HL-60/S4 treated with retinoic acid at 250 ng/mL for 4 days and 3 days (cell line): ENCODE data around the gene DNAAF8.
"Not testable (repeated sequence)": the region's sequence is repeated elsewhere in the genome, so short reads cannot be mapped to it uniquely, and the experiment has no call there.

Experiments
- in situ Hi-C: fragments of 300-500 bp; cut with MboI; formaldehyde crosslinking; loops from 2 replicates; pipeline ENCODE4 v1.7.0; 2022; ENCODE audit warnings: low sequenced_read_pairs

DNAAF8 gene

DNA sequence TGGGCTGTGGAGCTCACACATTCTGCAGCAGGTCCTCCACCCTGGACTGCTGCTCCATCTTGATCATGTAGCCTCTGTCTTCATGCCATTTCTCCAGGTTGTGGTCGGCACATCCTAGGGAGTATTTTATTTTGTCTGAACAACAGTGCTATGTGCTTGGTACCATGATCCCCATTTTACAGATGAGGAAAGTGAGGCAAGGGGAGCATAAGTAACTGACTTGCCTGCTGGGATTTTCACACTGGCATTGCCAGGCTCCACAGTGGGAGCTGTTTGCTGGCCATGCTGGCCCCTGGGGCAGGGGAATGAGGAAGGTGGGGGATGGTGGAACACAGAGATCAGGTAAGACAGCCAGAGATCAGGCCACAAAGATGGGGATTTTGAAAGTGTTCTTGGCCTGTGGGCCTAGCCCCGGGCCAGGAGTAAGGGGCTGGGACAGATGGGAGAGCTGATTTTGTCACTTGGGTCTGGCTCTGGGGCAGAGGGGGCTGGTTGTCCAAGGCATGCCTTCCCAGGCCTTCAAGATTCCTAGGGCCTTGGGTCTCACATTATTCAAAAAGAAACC, 41.9 kb downstream of the DNAAF8 start:
- in situ Hi-C loops, result no loop called here

GRCh38 chr16:4777339-4778049, 43.2 kb downstream of the DNAAF8 start:
- in situ Hi-C loops, result no loop called here

- in situ Hi-C loops, result no loop called here
Observed at GRCh38 chr16:4778050-4778392, 43.7 kb downstream of the DNAAF8 start.

DNA sequence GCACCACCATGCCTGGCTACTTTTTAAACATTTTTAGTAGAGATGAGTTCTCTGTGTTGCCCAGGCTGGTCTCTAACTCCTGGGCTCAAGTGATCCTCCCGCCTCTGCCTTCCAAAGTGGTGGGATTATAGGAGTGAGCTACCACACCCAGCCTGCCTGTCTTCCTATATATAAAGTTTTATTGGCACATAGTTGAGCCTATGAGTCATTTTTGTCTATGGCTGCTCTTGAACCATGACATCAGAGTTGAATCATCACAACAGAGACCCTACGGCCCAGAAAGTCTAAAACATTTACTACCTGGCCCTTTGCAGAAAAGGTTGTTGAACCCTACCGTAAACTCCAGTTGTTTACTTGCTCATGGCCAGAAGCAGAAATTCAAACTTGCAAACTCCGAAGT, 45.9 kb downstream of the DNAAF8 start:
- in situ Hi-C loops, result no loop called here

- in situ Hi-C loops, result no loop called here
Observed at GRCh38 chr16:4783251-4783950, 49.1 kb downstream of the DNAAF8 start.

DNA sequence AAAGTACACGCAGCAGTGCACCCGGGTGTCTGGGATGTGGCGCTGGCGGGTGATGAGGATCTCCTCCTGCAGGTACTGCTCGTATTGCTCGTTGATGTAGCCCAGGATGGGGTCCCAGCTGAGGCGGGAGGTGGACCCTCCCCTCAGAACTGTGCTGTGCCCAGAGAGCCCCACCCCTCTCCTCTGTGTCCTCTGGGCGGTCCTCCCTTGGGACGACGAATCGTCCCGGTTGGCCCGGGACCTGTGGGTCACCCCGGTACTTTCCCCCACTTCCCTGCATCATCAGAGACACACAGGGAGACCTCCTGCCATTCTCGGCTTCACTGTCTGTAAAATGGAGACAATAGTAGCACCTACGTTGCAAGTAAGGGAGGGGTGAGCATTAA, 49.6 kb downstream of the DNAAF8 start:
- in situ Hi-C loops, result no loop called here

GRCh38 chr16:4784444-4784987, 50.2 kb downstream of the DNAAF8 start:
- in situ Hi-C loops, result not testable (repeated sequence)

GRCh38 chr16:4785758-4786433, 51.6 kb downstream of the DNAAF8 start:
- in situ Hi-C loops, result no loop called here

DNA sequence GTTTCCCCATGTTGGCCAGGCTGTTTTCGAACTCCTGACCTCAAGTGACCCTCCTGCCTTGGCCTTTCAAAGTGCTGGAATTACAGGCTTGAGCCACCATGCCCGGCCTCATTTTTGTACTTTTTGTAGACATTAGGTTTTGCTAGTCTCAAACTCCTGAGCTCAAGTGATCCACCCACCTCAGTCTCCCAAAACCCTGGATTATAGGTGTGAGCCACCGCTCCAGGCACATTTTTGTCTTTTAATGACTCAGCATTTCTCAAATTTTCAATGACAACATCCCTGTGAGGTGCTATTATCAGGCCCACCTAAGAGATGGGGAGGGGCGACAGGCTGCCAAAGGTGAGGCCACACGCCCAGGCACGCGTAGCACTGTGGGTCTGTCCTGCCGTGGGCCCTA, 52.7 kb downstream of the DNAAF8 start:
- in situ Hi-C loops, result no loop called here

GRCh38 chr16:4787627-4788482, 53.5 kb downstream of the DNAAF8 start, which contains the start of gene SEPTIN12:
TSS of gene SEPTIN12 (minus strand) at chr16:4788345. CDS start at chr16:4787645, 700 bp downstream.
- in situ Hi-C loops, result no loop called here

DNA sequence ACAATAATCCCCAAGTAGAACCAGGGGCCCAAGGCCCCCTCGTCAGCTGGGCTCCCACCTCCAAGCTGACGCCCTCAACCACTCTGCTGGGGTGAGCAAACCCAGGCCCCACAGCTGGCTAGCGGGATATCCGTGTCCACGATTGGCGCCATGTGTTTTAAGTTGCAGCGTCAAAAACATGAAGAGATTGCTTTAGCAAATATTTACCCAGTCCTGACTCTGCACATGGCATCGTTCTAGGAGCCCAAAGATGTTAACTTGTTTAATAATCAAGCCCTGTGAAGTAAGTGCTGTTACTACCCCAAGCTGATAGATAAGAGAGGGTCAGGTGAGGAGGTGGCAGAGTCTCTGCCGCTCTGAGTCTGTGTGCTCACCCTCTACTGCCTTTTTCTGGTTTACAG, 54.2 kb downstream of the DNAAF8 start:
- in situ Hi-C loops, result no loop called here

DNA sequence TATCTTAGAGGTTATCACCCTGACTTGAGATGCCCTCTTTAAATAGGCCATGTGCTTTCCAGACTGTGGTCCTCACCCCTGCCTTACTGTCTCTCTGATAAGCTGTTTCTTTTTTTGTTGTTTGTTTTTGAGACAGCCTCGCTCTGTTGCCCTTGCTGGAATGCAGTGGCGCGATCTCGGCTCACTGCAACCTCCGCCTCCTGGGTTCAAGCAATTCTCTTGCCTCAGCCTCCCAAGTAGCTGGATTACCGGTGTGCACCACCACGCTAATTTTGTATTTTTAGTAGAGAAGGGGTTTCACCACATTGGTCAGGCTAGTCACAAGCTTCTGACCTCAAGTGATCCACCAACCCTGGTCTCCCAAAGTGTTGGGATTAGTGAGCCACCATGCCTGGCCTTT, 54.6 kb downstream of the DNAAF8 start:
- in situ Hi-C loops, result no loop called here

DNA sequence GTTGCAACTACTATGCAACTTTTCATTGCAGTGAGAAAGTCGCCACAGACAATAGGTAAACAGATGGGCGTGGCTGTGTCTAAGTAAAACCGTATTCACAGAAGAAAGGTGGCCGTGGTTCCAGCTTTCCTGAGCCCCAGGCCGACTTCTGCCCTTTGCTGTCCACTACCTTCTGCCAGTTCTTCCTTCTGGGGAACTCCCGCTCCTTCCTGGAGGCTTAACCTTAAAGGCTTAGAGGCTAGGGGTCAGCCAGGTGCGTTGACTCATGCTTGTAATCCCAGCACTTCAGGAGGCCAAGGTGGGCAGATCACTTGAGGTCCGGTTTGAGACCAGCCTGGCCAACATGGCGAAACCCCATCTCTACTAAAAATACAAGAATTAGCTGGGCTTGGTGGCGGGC, 55.9 kb downstream of the DNAAF8 start:
- in situ Hi-C loops, result no loop called here

DNA sequence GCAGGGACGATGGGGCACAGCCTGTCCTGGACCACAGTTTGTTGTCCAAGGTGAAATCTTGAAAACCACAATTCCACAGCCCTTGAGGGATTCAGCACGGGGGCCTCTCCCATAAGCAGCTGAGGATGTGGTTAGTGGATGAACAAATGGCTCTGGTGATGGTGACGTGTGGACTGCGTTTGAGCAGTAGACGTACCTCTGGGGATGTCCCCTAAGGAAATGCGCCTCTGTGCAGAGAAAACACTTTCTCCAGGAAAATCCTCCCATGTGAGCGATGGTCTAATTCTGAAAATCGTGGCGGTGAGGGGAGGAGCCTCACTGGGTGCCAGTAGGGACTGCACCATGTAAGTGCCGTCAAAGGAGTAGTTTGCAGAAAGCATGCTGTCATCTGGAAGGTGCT, 56.5 kb downstream of the DNAAF8 start:
- in situ Hi-C loops, result no loop called here

DNA sequence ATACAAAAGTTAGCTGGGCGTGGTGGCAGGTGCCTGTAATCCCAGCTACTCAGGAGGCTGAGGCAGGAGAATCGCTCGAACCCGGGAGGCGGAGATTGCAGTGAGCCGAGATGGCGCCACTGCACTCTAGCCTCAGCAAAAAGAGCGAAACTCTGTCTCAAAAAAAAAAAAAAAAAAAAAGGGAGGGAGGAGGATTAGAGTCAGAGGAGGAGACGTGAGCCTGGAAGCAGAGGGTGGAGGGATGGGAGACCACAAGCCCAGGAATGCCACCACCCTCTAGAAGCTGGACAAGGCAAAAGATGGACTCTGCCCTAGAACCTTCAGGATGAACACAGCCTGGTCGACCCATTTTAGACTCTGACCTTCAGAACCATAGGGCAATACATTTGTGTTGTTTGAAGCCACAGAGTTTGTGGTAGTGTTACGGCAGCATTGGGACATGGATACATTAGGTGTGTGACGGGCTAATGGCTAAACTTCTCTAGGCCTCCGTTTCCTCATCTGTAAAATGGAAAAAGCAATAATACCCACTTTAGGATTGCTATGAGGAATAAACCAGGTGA, 58.7 kb downstream of the DNAAF8 start:
- in situ Hi-C loops, result no loop called here

DNA sequence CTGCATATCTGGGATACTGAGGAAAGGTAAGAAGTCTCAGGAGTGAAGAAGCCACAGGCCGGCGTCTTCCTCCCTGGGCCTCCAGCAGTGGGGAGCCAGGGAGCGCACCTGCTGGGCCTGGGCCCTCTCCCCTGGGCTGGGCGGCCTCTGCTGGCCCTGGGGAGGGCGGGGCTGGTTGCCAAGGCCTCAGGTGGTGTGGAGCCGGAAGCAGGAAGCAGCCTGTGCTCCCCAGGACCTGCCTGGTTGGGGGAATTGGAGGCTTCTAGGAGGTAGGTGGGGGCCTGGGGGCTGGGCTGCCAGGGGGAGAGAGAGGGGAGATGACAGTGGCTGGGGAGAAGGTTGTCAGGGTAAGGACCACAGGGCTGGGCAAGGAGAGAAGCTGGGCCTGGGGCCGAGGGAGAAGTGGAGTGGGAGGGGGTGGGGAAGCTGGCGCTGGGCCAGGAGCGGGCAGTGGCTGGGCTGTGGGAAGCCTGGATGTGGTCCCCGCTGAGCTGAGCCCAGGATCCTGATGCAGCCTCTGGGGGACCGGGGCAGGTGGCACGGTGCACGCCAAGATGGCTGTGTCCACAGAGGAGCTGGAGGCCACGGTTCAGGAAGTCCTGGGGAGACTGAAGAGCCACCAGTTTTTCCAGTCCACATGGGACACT, 61.0 kb downstream of the DNAAF8 start, which contains the start of gene SMIM22:
Gene SMIM22 (plus strand): TSS at position 189 of the 647 bp plus-strand sequence. CDS start 366 bp downstream, at position 555.
- in situ Hi-C loops, result no loop called here

DNA sequence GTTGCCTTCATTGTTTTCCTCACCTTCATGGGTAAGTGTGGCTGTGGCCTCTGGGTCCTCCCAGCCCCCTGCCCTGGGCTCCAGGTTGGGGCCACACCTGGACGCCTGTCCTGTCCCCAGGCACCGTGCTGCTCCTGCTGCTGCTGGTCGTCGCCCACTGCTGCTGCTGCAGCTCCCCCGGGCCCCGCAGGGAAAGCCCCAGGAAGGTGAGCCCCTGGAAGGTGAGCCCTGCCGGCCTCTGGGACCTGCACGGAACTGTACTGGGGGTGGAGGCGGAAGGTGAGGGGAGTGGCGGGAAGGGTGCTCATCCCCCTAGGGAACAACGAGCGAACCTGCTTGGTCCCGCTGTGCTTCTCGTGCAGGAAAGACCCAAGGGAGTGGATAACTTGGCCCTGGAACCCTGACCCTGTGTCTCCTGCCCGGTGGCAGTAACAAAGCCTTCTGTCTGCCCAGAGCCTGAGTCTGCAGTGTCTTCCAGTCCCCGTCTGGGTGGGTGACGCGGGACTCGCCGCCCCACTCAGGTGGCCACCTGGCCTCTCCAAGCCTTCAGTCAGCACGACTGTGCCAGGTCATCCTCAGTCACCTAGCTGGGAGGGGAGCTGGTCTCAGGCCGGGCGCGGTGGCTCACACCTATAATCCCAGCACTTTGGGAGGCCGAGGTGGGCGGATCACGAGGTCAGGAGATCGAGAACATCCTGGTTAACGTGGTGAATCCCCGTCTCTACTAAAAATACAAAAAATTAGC, 61.7 kb downstream of the DNAAF8 start:
- in situ Hi-C loops, result no loop called here

DNA sequence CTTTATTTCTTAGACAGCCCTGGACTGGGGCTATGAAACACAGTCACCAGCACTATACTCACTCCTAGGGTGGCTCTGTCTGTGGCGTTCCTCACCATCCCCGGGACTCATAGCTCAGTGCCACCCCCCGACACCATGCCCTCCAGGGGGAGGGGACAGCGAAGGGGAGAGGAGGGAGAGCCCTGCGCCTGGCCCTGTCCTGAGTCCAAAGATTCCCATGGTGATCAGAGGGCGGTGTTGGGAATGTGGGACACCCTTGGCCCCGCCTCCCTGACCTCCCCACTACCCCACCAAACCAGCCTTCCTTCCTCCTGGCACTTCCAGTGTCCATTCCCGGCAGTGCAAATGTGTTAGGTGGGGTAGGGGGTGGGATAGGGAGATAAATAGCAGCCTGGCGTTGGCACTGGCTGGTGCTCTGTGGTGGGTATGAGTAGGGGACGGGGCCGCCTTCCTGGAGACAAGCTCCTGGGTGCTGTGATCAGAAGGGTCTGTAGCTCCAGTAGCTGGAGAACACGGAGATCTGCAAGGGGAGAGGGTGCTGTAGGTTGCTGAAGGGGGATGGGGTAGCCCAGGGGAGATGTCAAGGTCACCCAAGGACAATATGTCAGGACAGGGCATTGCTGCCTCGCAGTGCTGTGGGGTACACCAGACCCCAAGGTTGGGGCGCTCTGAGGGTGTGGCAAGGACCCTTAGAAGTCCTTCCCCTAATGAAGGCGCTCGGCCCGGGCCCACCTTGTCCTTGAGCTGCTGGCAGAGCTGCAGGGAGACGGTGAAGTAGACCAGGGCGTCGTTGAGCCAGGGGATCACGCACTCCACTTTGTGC, 62.9 kb downstream of the DNAAF8 start:
- in situ Hi-C loops, result no loop called here
